WTC11 (cell line): ENCODE data around the gene RAMAC.
"Not testable (repeated sequence)": the region's sequence is repeated elsewhere in the genome, so short reads cannot be mapped to it uniquely, and the experiment has no call there.

ENCODE experiments used
- CTCF ChIP-seq: fragments of 200-600 bp; IDR thresholded peaks from 2 replicates; pipeline ENCODE4 v1.8.0; 2022; ENCODE audit warnings: antibody characterized with exemption
- E2F1 ChIP-seq: sonication (generic); formaldehyde crosslinking; IDR thresholded peaks from 2 replicates; pipeline ENCODE4 v1.8.0; 2022; ENCODE audit warnings: mild to moderate bottlenecking, missing genetic modification reagents
- HMGXB4 ChIP-seq: sonication (generic); formaldehyde crosslinking; IDR thresholded peaks from 2 replicates; pipeline ENCODE4 v1.8.1; 2023; ENCODE audit warnings: mild to moderate bottlenecking, moderate library complexity, missing genetic modification reagents
- JUN ChIP-seq: sonication (generic); formaldehyde crosslinking; IDR thresholded peaks from 2 replicates; pipeline ENCODE4 v1.8.0; 2023; ENCODE audit warnings: mild to moderate bottlenecking, missing genetic modification reagents
- TEAD4 ChIP-seq: sonication (generic); formaldehyde crosslinking; IDR thresholded peaks from 2 replicates; pipeline ENCODE4 v1.8.0; 2022; ENCODE audit warnings: mild to moderate bottlenecking, missing genetic modification reagents

GRCh38 chr15:83031234-83031633 is 45.2 kb downstream of the RAMAC start:
- not testable (repeated sequence) for TF ChIP-seq CTCF; E2F1 (CRISPR knock-in tag); TEAD4 (CRISPR knock-in tag); JUN (CRISPR knock-in tag); HMGXB4 (CRISPR knock-in tag)
